GM19467 (cell line): Measurements from ENCODE around the gene ERVH48-1.
"Not testable (repeated sequence)": the region's sequence is repeated elsewhere in the genome, so short reads cannot be mapped to it uniquely, and the experiment has no call there.

Source experiments
- ATAC-seq: cut with Tn5 transposase; IDR thresholded peaks from one replicate; pipeline ENCODE4 v1.9.1; 2021; ENCODE audit warnings: mild to moderate bottlenecking, moderate library complexity; ENCODE audit not compliant: unreplicated experiment

Gene ERVH48-1

DNA sequence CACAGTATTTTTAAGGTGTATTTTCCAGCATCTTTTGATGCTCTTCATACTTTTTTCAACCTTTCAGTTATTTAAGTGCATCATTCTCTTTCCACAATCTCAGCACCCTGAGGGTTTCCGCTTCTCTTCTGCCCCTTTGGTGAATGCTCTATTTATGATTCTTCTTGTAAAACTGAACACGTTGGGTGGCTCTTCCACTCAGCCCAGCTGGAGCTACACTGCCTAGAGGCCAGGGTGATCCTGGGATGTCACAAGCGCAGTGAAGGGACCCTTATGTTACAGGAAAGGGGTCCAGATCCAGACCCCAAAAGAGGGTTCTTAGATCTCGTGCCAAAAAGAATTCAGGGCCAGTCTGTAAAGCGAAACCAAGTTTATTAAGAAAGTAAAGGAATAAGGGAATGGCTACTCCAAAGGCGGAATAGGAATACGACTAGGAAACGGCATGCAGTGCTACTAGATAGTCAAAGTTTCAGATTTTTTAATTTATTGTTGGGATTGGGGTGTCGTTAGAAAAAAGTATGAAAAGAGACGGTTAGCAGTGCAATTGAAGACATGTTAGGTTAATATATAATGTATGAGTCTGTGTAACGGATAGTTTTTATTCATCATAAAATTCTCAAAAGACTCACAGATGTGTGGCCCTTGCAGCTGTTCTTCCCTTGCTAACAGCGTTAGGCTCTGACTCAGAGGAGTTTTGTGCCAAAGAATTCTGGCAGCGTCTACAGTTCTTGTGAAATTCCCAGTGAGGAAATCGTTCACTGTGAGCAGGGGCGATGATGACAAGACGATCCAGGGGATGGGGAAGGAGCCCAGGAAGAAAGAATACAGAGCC lies 14.4 kb upstream of the ERVH48-1 start:
- ATAC-seq = no peak

DNA sequence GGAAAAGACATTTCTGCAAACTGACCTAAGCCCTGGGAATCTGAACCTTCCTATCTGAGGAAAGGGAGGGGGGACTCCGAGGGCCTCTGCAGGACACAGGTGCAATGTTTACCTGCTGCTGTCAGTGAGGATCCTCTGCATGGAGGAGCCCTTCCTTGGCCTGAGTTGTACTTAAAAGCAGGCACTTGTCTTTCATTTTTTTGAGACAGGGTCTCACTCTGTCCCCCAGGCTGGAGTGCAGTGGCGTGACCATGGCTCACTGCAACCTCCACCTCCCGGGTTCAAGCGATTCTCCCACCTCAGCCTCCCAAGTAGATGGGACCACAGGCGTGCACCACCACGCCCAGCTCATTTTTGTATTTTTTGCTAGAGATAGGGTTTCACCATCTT lies 13.2 kb upstream of the ERVH48-1 start:
- not testable (repeated sequence) for ATAC-seq

DNA sequence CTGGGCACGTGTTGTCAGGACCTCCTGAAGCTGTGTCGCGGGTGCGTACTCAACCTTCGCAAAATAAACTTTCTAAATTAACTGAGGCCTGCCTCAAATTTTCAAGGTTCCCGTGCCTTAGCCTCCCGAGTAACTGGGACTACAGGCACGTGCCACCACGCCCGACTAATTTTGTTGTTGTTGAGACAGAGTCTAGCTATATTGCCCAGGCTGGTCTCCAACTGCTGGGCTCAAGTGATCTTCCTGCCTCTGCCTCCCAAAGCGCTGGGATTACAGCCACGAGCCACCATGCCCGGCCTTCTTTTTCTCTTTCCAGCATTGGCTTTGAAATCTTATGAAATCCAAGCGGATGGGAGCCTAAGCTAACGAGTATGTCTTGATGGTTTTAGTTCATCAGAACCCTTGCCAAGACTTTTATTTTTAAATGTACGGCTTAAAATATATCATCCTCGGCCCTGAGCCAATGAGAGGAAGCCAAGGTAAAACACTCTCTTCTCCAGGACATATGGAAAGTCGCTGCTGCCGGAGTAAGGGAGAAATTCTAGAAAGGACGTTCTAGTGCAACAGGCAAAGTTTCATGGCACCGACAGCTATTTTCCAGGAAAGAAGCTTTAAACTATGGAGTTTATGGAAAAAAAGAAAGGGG lies 12.7 kb upstream of the ERVH48-1 start:
- no peak for ATAC-seq

DNA sequence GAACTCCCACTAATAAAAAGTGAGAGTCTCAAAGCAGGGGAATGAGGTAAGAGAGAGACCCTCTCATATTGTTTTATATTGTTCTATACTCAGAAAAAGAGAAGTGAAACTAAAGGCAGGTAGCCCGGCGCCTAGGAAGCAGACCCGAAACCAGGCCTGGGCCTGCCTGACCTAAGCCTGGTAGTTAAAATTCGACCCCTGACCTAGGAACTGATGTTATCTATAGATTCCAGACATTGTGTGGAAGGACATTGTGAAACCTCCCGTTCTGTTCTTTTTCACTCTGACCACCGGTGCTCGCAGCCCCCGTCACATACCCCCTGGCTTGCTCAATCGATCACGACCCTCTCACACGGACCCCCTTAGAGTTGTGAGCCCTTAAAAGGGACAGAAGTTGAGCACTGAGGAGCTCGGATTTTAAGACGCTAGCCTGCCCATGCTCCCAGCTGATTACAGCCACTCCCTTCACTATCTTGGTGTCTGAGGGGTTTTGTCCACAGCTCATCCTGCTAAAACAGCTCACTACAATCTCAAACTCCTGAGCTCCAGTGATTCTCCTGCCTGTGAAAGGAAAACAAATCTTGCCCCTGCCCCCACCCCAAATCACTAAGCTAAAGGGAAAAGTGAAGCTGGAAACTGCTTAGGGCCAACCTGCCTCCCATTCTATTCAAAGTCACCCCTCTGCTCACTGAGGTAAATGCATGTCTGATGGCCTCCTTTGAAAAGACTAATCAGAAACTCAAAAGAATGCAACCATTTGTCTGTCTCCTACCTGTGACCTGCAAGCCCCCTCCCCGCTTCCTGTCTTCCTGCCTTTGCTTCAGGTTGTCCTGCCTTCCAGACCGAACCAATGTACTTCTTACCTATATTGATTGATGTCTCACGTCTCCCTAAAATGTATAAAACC lies 11.9 kb upstream of the ERVH48-1 start:
- ATAC-seq = not testable (repeated sequence)

DNA sequence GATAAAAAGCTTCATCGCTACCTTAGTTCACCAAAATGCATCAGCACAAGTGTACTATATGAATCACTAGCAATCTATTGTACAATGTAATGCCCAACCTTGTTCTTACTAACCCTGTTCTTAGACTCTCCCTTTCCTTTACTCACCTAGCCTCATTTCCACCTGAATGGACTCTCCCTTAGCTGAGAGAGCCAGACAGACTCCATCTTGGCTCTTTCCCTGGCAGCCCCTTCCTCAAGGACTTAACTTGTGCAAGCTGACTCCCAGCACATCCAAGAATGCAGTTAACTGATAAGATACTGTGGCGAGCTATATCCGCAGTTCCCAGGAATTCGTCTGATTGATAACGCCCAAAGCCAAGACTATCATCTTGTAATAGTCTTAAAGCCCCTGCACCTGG lies 10.9 kb upstream of the ERVH48-1 start:
- ATAC-seq = not testable (repeated sequence)

DNA sequence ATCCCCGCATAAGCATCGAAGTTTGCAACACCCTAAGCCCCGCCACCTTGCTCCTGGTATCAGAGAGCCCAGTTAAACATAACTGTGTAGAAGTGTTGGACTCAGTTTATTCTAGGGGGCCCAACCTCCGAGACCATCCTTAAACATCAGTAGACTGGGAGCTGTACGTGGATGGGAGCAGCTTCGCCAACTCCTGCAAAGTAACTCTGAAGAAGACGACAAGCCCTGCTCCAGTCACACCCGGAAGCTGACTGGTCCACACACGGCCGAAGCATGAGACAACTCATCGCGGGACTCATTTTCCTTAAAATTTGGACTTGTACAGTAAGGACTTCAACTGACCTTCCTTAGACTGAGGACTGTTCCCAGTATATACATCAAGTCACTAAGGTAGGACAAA lies 8.5 kb upstream of the ERVH48-1 start:
- ATAC-seq = not testable (repeated sequence)

DNA sequence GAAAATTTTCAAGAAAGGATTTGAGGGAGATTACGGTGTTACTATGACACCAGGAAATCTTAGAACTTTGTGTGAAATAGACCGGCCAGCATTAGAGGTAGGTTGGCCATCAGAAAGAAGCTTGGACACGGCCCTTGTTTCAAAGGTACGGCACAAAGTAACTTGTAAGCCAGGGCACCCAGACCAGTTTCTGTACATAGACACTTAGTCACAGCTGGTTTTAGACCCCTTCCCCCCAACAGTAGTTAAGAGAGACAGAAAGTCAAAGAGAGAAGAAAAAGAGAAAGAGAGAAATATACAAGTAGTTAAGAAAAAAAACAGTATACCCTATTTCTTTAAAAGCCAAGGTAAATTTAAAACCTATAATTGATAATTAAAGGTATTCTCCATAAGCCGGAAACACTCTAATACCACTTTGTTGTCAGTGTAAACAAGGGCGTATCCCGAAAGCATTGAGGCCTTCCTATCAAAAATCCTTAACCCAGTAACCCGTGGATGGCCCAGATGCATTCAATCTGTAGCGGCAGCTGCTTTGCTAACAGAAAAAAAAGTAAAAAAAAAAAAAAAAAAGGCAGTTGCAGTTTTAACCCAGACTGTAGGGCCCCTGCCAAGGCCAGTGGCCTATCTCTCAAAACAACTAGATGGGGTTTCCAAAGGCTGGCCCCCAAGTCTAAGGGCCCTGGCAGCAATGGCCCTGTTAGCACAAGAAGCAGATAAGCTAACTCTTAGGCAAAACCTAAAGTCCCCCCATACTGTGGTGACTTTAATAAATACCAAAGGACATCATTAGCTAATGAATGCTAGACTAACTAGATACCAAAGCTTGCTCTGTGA lies 7.9 kb upstream of the ERVH48-1 start:
- ATAC-seq = not testable (repeated sequence)

DNA sequence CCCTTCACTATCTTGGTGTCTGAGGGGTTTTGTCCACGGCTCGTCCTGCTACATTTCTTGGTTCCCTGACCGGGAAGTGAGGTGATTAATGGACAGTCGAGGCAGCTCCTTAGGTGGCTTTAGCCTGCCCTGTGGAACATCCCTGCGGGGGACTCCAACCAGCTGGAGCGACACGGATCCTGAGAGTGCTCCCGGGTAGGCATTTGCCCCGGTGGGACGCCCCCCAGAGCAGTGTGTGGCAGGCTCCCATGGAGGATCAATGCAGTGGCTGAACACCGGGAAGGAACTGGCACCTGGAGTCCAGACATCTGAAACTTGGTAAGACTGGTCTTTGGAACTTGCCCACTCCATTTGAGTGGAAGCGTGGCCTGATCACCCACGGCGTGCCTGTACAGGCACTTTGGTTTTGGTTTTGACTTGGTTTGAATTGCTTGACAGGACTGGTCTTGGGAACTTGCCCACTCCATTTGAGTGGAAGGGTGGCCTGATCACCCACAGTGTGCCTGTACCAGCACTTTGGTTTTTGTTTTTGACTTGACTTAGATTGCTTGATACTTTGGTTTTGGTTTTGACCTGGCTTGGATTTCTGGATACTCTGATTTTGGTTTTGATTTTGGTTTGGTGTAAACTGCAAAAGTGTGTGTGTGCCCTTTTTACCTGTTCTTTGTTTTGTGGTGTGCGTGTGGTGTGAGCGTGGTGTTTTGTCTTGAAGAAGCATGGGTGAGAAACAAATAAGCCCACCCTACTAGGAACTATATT lies 7.1 kb upstream of the ERVH48-1 start:
- not testable (repeated sequence) for ATAC-seq

DNA sequence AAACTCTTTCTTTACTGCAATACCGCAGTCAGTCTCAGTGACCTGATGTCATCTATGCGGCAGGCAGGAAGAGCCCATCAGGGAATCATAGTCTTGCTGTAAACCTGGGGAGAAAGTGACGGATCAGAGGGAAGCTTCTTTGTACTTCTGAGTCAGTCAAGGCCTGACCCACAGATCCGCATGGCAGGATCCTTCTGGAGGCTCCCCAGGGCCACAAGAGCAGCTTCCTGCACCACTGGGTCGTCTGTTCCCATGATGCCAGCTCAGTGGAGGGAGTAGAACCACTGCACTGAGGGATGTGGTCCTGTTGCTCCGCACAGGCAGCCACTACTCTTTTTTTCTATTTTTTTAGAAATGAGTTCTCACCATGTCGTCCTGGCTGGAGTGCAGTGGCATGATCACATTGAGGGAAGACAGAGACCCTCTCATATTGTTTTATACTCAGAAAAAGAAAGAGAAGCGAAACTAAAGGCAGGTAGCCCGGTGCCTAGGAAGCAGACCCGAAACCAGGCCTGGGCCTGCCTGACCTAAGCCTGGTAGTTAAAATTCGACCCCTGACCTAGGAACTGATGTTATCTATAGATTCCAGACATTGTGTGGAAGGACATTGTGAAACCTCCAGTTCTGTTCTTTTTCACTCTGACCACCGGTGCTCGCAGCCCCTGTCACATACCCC lies 6.3 kb upstream of the ERVH48-1 start:
- ATAC-seq = no peak

DNA sequence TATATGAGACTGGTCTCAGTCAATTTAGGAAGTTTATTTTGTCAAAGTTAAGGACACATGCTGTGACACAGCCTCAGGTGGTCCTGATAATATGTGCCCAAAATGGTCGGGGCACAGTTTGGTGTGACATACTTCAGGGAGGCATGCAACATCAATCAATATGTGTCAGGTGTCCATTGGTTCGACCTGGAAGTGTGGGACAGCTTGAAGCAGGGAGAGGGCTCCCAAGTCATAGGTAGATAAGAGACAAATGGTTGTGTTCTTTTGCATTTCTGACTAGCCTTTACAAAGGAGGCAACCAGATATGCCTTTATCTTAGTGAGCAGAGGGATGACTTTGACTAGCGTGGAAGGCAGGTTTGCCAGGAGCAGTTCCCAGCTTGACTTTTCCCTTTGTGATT lies 4.5 kb upstream of the ERVH48-1 start:
- no peak for ATAC-seq

DNA sequence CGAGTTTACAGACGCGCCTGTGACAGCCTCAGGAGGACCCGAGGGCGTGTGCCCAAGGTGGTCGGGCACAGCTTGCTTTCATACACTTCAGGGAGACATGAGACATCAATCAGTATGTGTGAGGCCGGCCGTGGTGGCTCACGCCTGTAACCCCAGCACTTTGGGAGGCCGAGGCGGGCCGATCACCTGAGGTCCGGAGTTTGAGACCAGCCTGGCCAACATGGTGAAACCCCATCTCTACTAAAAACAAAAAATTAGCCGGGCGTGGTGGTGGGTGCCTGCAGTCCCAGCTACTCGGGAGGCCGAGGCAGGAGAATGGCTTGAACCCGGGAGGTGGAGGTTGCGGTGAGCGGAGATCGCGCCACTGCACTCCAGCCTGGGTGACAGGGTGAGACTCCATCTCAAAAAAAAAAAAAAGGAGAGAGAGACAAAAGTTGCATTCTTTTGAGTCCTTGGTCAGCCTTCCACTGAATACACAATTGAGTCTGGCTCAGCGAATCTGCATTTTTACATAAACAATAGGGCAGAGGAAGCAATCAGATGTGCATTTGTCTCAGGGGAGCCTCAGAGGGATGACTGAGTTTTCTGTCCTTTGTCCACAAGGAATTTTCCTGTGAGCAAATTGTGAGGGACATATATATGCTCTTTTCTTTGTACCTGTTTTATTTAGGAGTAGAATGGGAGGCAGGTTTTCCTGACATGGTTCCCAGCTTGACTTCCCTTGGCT lies 2.2 kb upstream of the ERVH48-1 start:
- not testable (repeated sequence) for ATAC-seq

DNA sequence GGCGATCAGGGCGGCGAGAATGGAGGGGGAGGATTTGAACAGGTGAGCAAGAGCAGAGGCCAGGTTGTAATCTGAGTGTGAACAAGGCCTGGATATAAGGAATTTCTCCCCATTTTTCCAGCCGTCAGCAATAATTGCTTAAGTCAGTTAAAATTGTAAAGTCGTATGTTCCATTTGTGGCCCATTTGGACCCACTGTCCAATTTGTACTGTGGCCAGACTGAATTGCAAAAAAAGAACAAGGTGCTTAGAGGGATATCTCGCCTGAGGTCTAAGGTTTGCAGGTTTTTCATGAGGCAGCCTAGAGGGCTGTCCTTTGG lies 1.0 kb downstream of the ERVH48-1 start:
- ATAC-seq = no peak

DNA sequence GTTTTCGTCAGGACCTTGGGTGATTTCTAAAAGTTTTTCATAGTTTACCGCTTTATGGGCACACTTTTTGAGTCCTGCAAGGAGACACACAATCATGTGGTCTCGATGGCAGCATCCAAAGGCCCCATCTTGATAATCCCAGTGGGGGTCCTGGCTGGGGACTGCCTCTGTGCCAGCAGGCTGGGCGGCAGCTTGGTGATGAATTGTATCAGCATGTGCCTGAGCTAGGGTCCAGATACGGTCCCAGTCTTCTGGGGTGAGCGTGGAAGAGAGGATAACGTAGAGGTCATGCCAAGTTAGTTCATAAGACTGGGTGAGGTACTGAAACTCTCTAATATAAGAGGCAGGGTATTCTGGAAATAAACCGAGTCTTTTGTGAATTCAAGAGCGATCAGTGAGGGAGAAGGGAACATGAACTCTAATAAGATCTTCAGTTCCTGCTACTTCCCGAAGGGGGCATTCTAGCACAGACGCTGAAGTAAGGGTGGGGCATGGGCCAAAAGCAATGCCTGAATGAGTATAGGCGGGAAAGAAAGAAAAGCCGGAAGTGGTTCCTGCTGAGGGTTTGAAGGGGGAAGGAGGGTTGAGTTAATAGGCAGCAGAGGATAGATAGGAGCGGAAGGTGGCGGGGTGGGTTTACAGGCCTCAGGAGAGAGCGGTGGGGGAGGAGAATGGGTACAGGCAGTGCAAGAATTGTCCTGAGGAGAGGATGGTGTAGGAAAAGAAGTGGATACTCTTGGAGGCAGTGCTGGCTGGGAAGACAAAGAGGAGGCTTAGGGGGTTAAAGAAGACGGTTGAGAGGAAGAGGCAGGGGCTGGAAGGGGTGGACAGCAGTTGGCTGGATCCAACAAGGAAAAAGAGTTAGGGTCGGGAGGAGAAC lies 1.6 kb downstream of the ERVH48-1 start:
- ATAC-seq = peak; percentile 73

DNA sequence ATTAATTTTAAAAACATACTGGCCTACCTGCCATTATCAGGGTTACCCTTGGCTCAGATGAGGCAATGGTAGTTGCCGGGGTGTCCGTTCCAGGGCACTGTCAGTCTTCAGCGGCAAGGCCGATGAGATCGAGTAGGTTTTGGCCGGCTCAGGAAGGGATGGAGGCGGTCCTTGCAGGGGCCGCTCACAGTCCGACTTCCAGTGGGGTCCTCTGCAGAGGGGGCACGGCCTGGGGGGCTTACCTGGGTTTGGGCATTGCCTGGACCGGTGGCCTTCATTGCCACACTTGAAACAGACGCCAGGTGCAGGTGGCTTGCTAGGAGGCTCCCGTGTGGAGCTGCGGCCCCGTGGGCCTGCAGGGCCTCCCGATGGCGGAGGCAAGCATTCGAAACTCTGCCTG lies 2.5 kb downstream of the ERVH48-1 start:
- ATAC-seq = no peak

DNA sequence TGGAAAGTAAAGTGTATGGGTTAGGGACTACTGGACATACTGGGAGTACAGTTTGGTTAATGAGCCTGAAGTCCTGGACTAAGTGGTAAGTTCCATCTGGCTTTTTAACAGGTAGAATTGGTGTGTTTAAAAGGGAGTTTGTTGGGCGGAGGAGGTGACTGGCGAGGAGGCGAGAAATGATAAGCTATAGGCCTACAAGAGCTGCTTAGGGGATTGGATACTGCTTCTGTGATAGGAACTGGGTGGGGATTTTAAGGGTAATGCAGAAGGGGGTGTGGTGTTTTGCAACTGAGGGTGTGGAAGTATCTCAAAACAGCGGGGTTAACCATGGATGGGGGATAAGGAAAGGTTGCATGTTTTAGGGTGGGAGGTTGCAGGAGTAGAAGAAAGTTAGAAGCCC lies 3.5 kb downstream of the ERVH48-1 start:
- no peak for ATAC-seq

DNA sequence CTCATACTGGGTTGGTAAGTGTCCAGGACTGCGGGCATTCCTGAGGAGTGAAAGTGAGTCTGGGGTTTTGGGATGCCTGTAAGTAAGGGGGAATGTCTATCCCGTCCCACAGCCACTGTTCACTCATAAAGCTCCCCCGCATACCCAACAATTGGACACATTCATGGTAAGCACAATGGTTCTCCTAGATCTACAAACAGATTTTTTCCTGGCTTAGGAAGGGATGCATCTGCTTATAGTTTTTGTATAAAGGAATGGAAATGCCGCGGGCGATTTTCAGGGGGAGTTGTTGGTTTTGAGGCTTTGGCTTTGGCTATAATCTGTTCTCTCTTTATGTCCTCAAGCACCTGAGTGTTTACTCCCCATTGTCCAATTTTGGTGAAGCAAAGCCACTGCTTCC lies 7.1 kb downstream of the ERVH48-1 start:
- ATAC-seq = no peak

DNA sequence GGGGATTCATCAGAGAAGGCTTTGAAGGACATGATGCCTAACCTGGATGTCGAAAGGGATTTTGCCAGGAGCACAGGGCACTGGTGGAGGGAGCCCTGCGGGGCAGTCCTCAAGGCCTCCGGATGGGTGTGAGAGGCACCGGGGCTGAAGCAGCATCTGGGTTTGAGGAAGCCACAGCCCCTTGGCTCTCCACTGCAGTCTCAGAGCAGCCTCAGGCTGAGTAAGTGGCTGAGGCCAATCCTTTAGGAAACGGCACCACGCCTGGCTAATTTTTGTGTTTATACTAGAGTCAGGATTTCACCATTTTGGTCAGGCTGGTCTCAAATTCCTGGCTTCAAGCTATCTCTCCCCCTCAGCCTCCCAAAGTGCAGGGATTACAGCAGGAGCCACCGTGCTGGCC lies 12.0 kb downstream of the ERVH48-1 start:
- ATAC-seq = no peak

DNA sequence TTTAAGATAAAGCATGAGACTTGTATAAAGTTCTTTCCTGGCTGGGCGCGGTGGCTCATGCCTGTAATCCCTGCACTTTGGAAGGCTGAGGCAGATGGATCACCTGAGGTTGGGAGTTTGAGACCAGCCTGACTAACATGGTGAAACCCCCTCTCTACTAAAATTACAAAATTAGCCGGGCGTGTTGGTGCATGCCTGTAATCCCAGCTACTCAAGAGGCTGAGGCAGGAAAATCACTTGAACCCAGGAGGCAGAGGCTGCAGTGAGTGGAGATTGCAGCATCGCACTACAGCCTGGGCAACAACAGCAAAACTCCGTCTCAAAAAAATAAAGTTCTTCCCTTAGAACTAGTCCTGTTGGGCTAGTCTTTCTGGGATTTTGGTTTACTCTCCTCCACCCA lies 13.5 kb downstream of the ERVH48-1 start:
- not testable (repeated sequence) for ATAC-seq
